ENCODE results near the gene UNC5C. TPM values are rescaled to one million over a fixed set of nuclear protein-coding genes. Genes with fewer than 3 reads are reported as not detected.

Gene UNC5C
- total and polyA plus RNA-seq, 2 donors: 3.7 to 31.5 TPM

GRCh38 chr4:95446173-95446572, 102.6 kb downstream of the UNC5C start:
- Histone ChIP-seq H3K4me1 (ENCODE audit: insufficient read depth) (no peaks in the 10 kb centered on the region), H3K4me3 (ENCODE audit: low read depth, low read length) (no peak overlapping the region), H3K27ac (ENCODE audit: low read depth) (no peak overlapping the region), H3K36me3 (ENCODE audit: insufficient read depth) (no peaks in the 10 kb centered on the region)
- no peak for DNase-seq (ENCODE audit: extremely low spot score)
- WGBS: 98% methylated on average over 4 of the region's 4 CpGs

GRCh38 chr4:95445251-95445650, 103.5 kb downstream of the UNC5C start:
- Histone ChIP-seq H3K36me3 (ENCODE audit: insufficient read depth) (no peaks in the 10 kb centered on the region), H3K4me3 (ENCODE audit: low read depth, low read length) (no peak overlapping the region), H3K27ac (ENCODE audit: low read depth) (no peak overlapping the region), H3K4me1 (ENCODE audit: insufficient read depth) (no peaks in the 10 kb centered on the region)
- no peak for DNase-seq (ENCODE audit: extremely low spot score)
- 70% methylated on average over 5 of the region's 5 CpGs for WGBS

GRCh38 chr4:95444812-95445211, 104.0 kb downstream of the UNC5C start:
- 96% methylated on average over 5 of the region's 5 CpGs for WGBS
- no peaks in the 10 kb centered on the region for H3K36me3 ChIP-seq (ENCODE audit: insufficient read depth)
- H3K4me3 ChIP-seq (ENCODE audit: low read depth, low read length): no peak overlapping the region
- no peaks in the 10 kb centered on the region for H3K4me1 ChIP-seq (ENCODE audit: insufficient read depth)
- H3K27ac ChIP-seq (ENCODE audit: low read depth): no peak overlapping the region
- DNase-seq (ENCODE audit: extremely low spot score): no peak

GRCh38 chr4:95439896-95440295, 108.9 kb downstream of the UNC5C start:
- no peak overlapping the region for H3K27ac ChIP-seq (ENCODE audit: low read depth)
- WGBS: 78% methylated on average over 4 of the region's 4 CpGs
- no peak for DNase-seq (ENCODE audit: extremely low spot score)
- no peak overlapping the region for H3K4me3 ChIP-seq (ENCODE audit: low read depth, low read length)
- H3K36me3 ChIP-seq (ENCODE audit: insufficient read depth): no peaks in the 10 kb centered on the region
- H3K4me1 ChIP-seq (ENCODE audit: insufficient read depth): no peaks in the 10 kb centered on the region

- no peaks in the 10 kb centered on the region for H3K36me3 ChIP-seq (ENCODE audit: insufficient read depth)
- no peak for DNase-seq (ENCODE audit: extremely low spot score)
- 34% methylated on average over 2 of the region's 2 CpGs for WGBS
- no peak overlapping the region for H3K27ac ChIP-seq (ENCODE audit: low read depth)
- no peak overlapping the region for H3K4me3 ChIP-seq (ENCODE audit: low read depth, low read length)
- no peaks in the 10 kb centered on the region for H3K4me1 ChIP-seq (ENCODE audit: insufficient read depth)
These were observed 109.7 kb downstream of the UNC5C start for GRCh38 chr4:95439071-95439470.

- DNase-seq (ENCODE audit: extremely low spot score): no peak
- 81% methylated on average over 1 of the region's 1 CpG for whole genome bisulfite sequencing
- Histone ChIP-seq H3K4me1 (ENCODE audit: insufficient read depth) (no peaks in the 10 kb centered on the region), H3K27ac (ENCODE audit: low read depth) (no peak overlapping the region), H3K36me3 (ENCODE audit: insufficient read depth) (no peaks in the 10 kb centered on the region), H3K4me3 (ENCODE audit: low read depth, low read length) (no peak overlapping the region)
These were observed 116.3 kb downstream of the UNC5C start for GRCh38 chr4:95432466-95432865.

GRCh38 chr4:95431678-95432077, 117.1 kb downstream of the UNC5C start:
- H3K4me1 ChIP-seq (ENCODE audit: insufficient read depth): no peaks in the 10 kb centered on the region
- H3K36me3 ChIP-seq (ENCODE audit: insufficient read depth): no peaks in the 10 kb centered on the region
- no peak overlapping the region for H3K27ac ChIP-seq (ENCODE audit: low read depth)
- WGBS: 92% methylated on average over 2 of the region's 2 CpGs
- no peak overlapping the region for H3K4me3 ChIP-seq (ENCODE audit: low read depth, low read length)
- no peak for DNase-seq (ENCODE audit: extremely low spot score)

- Histone ChIP-seq H3K27ac (ENCODE audit: low read depth) (no peak overlapping the region), H3K36me3 (ENCODE audit: insufficient read depth) (no peaks in the 10 kb centered on the region), H3K4me1 (ENCODE audit: insufficient read depth) (no peaks in the 10 kb centered on the region), H3K4me3 (ENCODE audit: low read depth, low read length) (no peak overlapping the region)
- no peak for DNase-seq (ENCODE audit: extremely low spot score)
- WGBS: 82% methylated on average over 3 of the region's 3 CpGs
These were observed 119.4 kb downstream of the UNC5C start for GRCh38 chr4:95429416-95429815.

- Histone ChIP-seq H3K36me3 (ENCODE audit: insufficient read depth) (no peaks in the 10 kb centered on the region), H3K27ac (ENCODE audit: low read depth) (no peak overlapping the region), H3K4me1 (ENCODE audit: insufficient read depth) (no peaks in the 10 kb centered on the region), H3K4me3 (ENCODE audit: low read depth, low read length) (no peak overlapping the region)
- WGBS: 68% methylated on average over 2 of the region's 2 CpGs
- no peak for DNase-seq (ENCODE audit: extremely low spot score)
These were observed 120.3 kb downstream of the UNC5C start for GRCh38 chr4:95428291-95429070.

- 70% methylated on average over 4 of the region's 4 CpGs for WGBS
- H3K4me1 ChIP-seq (ENCODE audit: insufficient read depth): no peaks in the 10 kb centered on the region
- H3K36me3 ChIP-seq (ENCODE audit: insufficient read depth): no peaks in the 10 kb centered on the region
- no peak overlapping the region for H3K4me3 ChIP-seq (ENCODE audit: low read depth, low read length)
- DNase-seq (ENCODE audit: extremely low spot score): no peak
- no peak overlapping the region for H3K27ac ChIP-seq (ENCODE audit: low read depth)
These were observed 122.3 kb downstream of the UNC5C start for GRCh38 chr4:95426455-95426854.

- 84% methylated on average over 7 of the region's 7 CpGs for WGBS
These were observed 126.3 kb downstream of the UNC5C start for GRCh38 chr4:95422436-95422835.

GRCh38 chr4:95421869-95422268, 126.9 kb downstream of the UNC5C start:
- WGBS: 73% methylated on average over 4 of the region's 4 CpGs
- no peaks in the 10 kb centered on the region for H3K36me3 ChIP-seq (ENCODE audit: insufficient read depth)
- no peak for DNase-seq (ENCODE audit: extremely low spot score)

More at GRCh38 chr4:95422436-95422835, 126.3 kb downstream of the UNC5C start:
- Histone ChIP-seq H3K4me1 (ENCODE audit: insufficient read depth) (no peaks in the 10 kb centered on the region), H3K4me3 (ENCODE audit: low read depth, low read length) (no peak overlapping the region), H3K27ac (ENCODE audit: low read depth) (no peak overlapping the region), H3K36me3 (ENCODE audit: insufficient read depth) (no peaks in the 10 kb centered on the region)
- no peak for DNase-seq (ENCODE audit: extremely low spot score)

GRCh38 chr4:95417531-95417930, 131.2 kb downstream of the UNC5C start:
- no peaks in the 10 kb centered on the region for H3K36me3 ChIP-seq (ENCODE audit: insufficient read depth)
- H3K4me1 ChIP-seq (ENCODE audit: insufficient read depth): peaks cover 1% of the 10 kb centered on the region
- no peak for DNase-seq (ENCODE audit: extremely low spot score)
- no peak overlapping the region for H3K27ac ChIP-seq (ENCODE audit: low read depth)
- WGBS: 70% methylated on average over 3 of the region's 3 CpGs
- H3K4me3 ChIP-seq (ENCODE audit: low read depth, low read length): no peak overlapping the region

More at GRCh38 chr4:95421869-95422268, 126.9 kb downstream of the UNC5C start:
- H3K4me3 ChIP-seq (ENCODE audit: low read depth, low read length): no peak overlapping the region
- H3K27ac ChIP-seq (ENCODE audit: low read depth): no peak overlapping the region
- no peaks in the 10 kb centered on the region for H3K4me1 ChIP-seq (ENCODE audit: insufficient read depth)

- Histone ChIP-seq H3K4me1 (ENCODE audit: insufficient read depth) (peaks cover 1% of the 10 kb centered on the region), H3K27ac (ENCODE audit: low read depth) (no peak overlapping the region), H3K36me3 (ENCODE audit: insufficient read depth) (no peaks in the 10 kb centered on the region), H3K4me3 (ENCODE audit: low read depth, low read length) (no peak overlapping the region)
- DNase-seq (ENCODE audit: extremely low spot score): no peak
- 40% methylated on average over 3 of the region's 3 CpGs for WGBS
These were observed 133.4 kb downstream of the UNC5C start for GRCh38 chr4:95415346-95415771.

All from urinary bladder (tissue), 4 donors.